ELR (cell line): Measurements from ENCODE around the gene CD163L1.
A peak's percentile ranks its signal among the peaks of the same experiment; 100 is the strongest.
"Not testable (repeated sequence)": the region's sequence is repeated elsewhere in the genome, so short reads cannot be mapped to it uniquely, and the experiment has no call there.

ENCODE experiments used
- DNase-seq: peaks from one replicate; pipeline ENCODE4 v3.0.0-alpha.2; 2015; ENCODE audit warnings: low read depth

CD163L1 gene

GRCh38 chr12:7404275-7404674 lies 39.7 kb downstream of the CD163L1 start:
- no peak for DNase-seq

- DNase-seq = no peak
Observed at GRCh38 chr12:7403466-7403865, 40.5 kb downstream of the CD163L1 start.

- DNase-seq = no peak
Observed at GRCh38 chr12:7399089-7399488, 44.9 kb downstream of the CD163L1 start.

- DNase-seq = no peak
Observed at GRCh38 chr12:7396418-7396817, 47.5 kb downstream of the CD163L1 start.

- DNase-seq = peak; percentile 77
Observed at GRCh38 chr12:7395950-7396349, 48.0 kb downstream of the CD163L1 start.

GRCh38 chr12:7387289-7387688 lies 56.7 kb downstream of the CD163L1 start:
- no peak for DNase-seq

- no peak for DNase-seq
Observed at GRCh38 chr12:7383157-7383556, 60.8 kb downstream of the CD163L1 start.

- peak; percentile 94 for DNase-seq
Observed at GRCh38 chr12:7376196-7376595, 67.8 kb downstream of the CD163L1 start.

- peak; percentile 50 for DNase-seq
Observed at GRCh38 chr12:7375145-7375543, 68.8 kb downstream of the CD163L1 start.

- DNase-seq = peak; percentile 62
Observed at GRCh38 chr12:7374423-7375144, 69.4 kb downstream of the CD163L1 start.

- DNase-seq = no peak
Observed at GRCh38 chr12:7373226-7373625, 70.7 kb downstream of the CD163L1 start.

GRCh38 chr12:7369274-7369729 lies 74.7 kb downstream of the CD163L1 start:
- DNase-seq = peak; percentile 80

- no peak for DNase-seq
Observed at GRCh38 chr12:7362734-7363133, 81.2 kb downstream of the CD163L1 start.

- DNase-seq = no peak
Observed at GRCh38 chr12:7361265-7361664, 82.7 kb downstream of the CD163L1 start.

GRCh38 chr12:7354529-7354928 lies 89.4 kb downstream of the CD163L1 start:
- peak; percentile 45 for DNase-seq

GRCh38 chr12:7352661-7353060 lies 91.3 kb downstream of the CD163L1 start:
- DNase-seq = no peak

GRCh38 chr12:7351177-7351576 lies 92.8 kb downstream of the CD163L1 start:
- peak; percentile 31 for DNase-seq

GRCh38 chr12:7349418-7349817 lies 94.5 kb downstream of the CD163L1 start:
- DNase-seq = no peak

- no peak for DNase-seq
Observed at GRCh38 chr12:7346551-7347225, 97.3 kb downstream of the CD163L1 start.

GRCh38 chr12:7344833-7345606 lies 98.9 kb downstream of the CD163L1 start:
- DNase-seq = no peak

- DNase-seq = no peak
Observed at GRCh38 chr12:7339675-7340074, 104.3 kb downstream of the CD163L1 start.

GRCh38 chr12:7337790-7338189 lies 106.2 kb downstream of the CD163L1 start:
- not testable (repeated sequence) for DNase-seq

GRCh38 chr12:7327918-7328317 lies 116.0 kb downstream of the CD163L1 start:
- DNase-seq = peak; percentile 40
